OCI-LY7 (cell line): ENCODE results near the gene OTUB1. TPM values are rescaled to one million over a fixed set of nuclear protein-coding genes. Genes with fewer than 3 reads are reported as not detected.

ENCODE experiments used
- BruUV-seq: library from RNA; stranded (reverse); fragments of 400-500 nt; replicated peaks from 2 replicates; lab custom pipeline; 2021; lab: Mats Ljungman, UMichigan
- CTCF ChIA-PET: fragments of 300-600 bp; sonication (Branson Sonifier 250); formaldehyde crosslinking; loops from one replicate; lab custom pipeline; 2022; ENCODE audit warnings: antibody characterized with exemption; ENCODE audit not compliant: unreplicated experiment; lab: Charles Lee
- POLR2A ChIA-PET: fragments of 300-600 bp; sonication (Branson Sonifier 250); formaldehyde crosslinking; loops from one replicate; lab custom pipeline; 2022; ENCODE audit warnings: antibody characterized with exemption; lab: Charles Lee
- DNase-seq: peaks from one replicate; pipeline ENCODE4 v3.0.0-alpha.2; 2015; ENCODE audit warnings: low spot score
- H2AFZ ChIP-seq: fragments of 200-600 bp; sonication (generic), shearing (Covaris generic); 2 replicates; pipeline ENCODE4 v1.6.1; 2014; ENCODE audit warnings: mild to moderate bottlenecking, antibody characterized with exemption, low read length, moderate library complexity
- H3K27ac ChIP-seq: fragments of 200-600 bp; sonication (generic); 2 replicates; pipeline ENCODE4 v1.5.1; 2014; ENCODE audit warnings: mixed run types, low read depth, mild to moderate bottlenecking, moderate library complexity, low read length, inconsistent platforms; ENCODE audit not compliant: poor library complexity, severe bottlenecking
- H3K36me3 ChIP-seq: fragments of 200-600 bp; sonication (generic); 2 replicates; pipeline ENCODE4 v1.6.1; 2014; ENCODE audit warnings: mild to moderate bottlenecking, antibody characterized with exemption, low read length, moderate library complexity, mixed read lengths; ENCODE audit not compliant: insufficient read depth
- H3K4me1 ChIP-seq: fragments of 200-600 bp; sonication (generic); 2 replicates; pipeline ENCODE4 v1.5.1; 2014; ENCODE audit warnings: mild to moderate bottlenecking, low read length; ENCODE audit not compliant: insufficient read depth, poor library complexity, severe bottlenecking
- H3K4me2 ChIP-seq: fragments of 200-600 bp; sonication (generic); 2 replicates; pipeline ENCODE4 v1.6.1; 2014; ENCODE audit warnings: mild to moderate bottlenecking, low read length
- H3K4me3 ChIP-seq: fragments of 200-600 bp; sonication (generic); 2 replicates; pipeline ENCODE4 v1.5.1; 2014; ENCODE audit warnings: mild to moderate bottlenecking, low read depth, low read length; ENCODE audit not compliant: poor library complexity, severe bottlenecking
- H3K79me2 ChIP-seq: fragments of 200-600 bp; sonication (generic); 2 replicates; pipeline ENCODE4 v1.6.1; 2016; ENCODE audit warnings: low read depth, mild to moderate bottlenecking, low read length, moderate library complexity, mixed read lengths; ENCODE audit not compliant: insufficient read depth
- H3K9me2 ChIP-seq: fragments of 200-600 bp; sonication (generic); 2 replicates; pipeline ENCODE4 v1.6.1; 2016; ENCODE audit warnings: mild to moderate bottlenecking, low read length, mixed read lengths; ENCODE audit not compliant: insufficient read depth
- H3K9me3 ChIP-seq: fragments of 200-600 bp; sonication (generic); 2 replicates; pipeline ENCODE4 v1.6.1; 2014; ENCODE audit warnings: mild to moderate bottlenecking, mixed run types, low read length, mixed read lengths
- H4K20me1 ChIP-seq: fragments of 200-600 bp; sonication (generic); 2 replicates; pipeline ENCODE4 v1.6.1; 2014; ENCODE audit warnings: mild to moderate bottlenecking, antibody characterized with exemption, low read length, moderate library complexity, mixed read lengths; ENCODE audit not compliant: insufficient read depth
- EZH2phosphoT487 ChIP-seq: fragments of 200-600 bp; sonication (generic); IDR thresholded peaks from 2 replicates; pipeline ENCODE4 v1.6.1; 2018; ENCODE audit warnings: low read depth, borderline replicate concordance, mild to moderate bottlenecking, mixed run types, antibody characterized with exemption, low read length, moderate library complexity, mixed read lengths
- intact Hi-C: fragments of 100-400 bp; cut with micrococcal nuclease; formaldehyde crosslinking; loops from one replicate; pipeline ENCODE4 v1.10.0; 2022; ENCODE audit not compliant: unreplicated experiment
- total RNA-seq, 2 experiments: library from RNA; depleted of rRNA in 1 of 2; stranded (reverse); fragments of >200 nt in 1 of 2; shearing (Covaris generic) in 1 of 2; gene quantifications; 2 replicates each; pipeline ENCODE4 v1.2.3, GENCODE V29; 2014 to 2022
- TF ChIP-seq, protein P1 (sequence below): fragments of 200-600 bp; sonication (generic); conservative IDR thresholded peaks from 2 replicates; pipeline ENCODE4 v1.5.1; 2014; ENCODE audit warnings: mild to moderate bottlenecking, antibody characterized with exemption, low read length, moderate library complexity, mixed read lengths

Gene OTUB1
- total RNA-seq, 2 experiments from 2014 or later: 72.4 to 88.1 TPM

DNA sequence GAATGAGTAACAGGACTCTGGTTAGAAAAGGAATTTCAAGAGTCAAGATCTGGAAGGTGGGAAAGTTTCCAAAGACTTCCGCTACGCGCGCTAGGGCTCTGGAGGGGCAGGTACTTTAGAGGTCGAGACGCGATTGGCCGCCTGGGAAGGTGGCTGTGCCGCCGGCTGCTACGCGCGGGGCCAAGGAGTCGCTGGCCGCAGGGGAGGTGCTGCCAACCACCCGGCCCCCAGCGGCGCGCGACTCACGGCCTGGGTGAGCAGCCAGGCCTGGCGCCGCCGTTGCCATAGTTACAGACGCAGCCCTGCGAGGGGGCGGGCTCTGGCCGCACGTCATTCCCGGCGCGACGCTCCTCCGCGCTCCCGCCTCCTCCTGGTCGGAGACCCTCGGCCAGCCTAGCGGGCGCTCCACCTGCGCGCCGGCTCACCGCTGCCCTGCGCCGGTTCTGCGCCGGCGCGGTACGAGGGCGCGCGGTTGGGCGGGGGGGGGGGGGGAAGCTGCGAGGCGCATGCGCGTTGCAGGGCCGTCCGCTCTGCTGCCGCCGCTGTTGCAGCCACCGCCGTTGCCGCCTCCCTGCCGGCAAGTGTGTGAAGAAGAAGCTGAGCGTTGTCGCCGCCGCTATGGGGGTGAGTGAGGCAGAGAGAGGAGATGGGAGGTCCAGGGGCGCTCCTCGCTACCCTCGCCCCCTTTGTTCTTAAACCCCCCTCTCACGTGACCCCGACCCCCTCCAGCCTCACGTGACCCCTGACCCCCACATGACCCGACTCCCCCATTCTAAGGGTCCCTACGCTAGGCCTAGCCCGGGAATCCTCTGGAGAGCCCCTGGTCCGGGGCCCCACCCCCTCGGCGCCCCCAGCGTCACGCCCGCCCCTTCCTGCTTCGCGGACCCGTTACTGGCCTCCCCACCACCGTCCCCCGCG lies 47.5 kb upstream of the OTUB1 start, which contains the start of gene NAA40:
TSS of gene NAA40 (plus strand) at position 524 of the 918 bp plus-strand sequence. CDS start at position 619, 95 bp downstream.
- H3K36me3 ChIP-seq: peaks cover 17% of the 10 kb centered on the region
- H3K4me1 ChIP-seq: peaks cover 24% of the 10 kb centered on the region
- peak within 1 kb of the TSS; percentile 95 for H2AFZ ChIP-seq
- POLR2A ChIA-PET: interaction anchor here (0.6 to 1.0 kb wide), 2 partner anchors 100 to 134 kb away, joined by 4 read pairs; no protein-coding TSS in a partner anchor
- intact Hi-C loops: loop anchor here (2.0 to 5.0 kb wide), 4 partner anchors 22 to 266 kb away; partner anchors contain the start of genes ATL3, MARK2, RCOR2 and ZFTA
- TF ChIP-seq, protein P1, sequence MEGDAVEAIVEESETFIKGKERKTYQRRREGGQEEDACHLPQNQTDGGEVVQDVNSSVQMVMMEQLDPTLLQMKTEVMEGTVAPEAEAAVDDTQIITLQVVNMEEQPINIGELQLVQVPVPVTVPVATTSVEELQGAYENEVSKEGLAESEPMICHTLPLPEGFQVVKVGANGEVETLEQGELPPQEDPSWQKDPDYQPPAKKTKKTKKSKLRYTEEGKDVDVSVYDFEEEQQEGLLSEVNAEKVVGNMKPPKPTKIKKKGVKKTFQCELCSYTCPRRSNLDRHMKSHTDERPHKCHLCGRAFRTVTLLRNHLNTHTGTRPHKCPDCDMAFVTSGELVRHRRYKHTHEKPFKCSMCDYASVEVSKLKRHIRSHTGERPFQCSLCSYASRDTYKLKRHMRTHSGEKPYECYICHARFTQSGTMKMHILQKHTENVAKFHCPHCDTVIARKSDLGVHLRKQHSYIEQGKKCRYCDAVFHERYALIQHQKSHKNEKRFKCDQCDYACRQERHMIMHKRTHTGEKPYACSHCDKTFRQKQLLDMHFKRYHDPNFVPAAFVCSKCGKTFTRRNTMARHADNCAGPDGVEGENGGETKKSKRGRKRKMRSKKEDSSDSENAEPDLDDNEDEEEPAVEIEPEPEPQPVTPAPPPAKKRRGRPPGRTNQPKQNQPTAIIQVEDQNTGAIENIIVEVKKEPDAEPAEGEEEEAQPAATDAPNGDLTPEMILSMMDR: no peak
- no peak for TF ChIP-seq EZH2phosphoT487
- H3K4me2 ChIP-seq: peak within 1 kb of the TSS; percentile 99
- peak; percentile 99 for DNase-seq
- peak within 1 kb of the TSS; percentile 84 for H3K27ac ChIP-seq
- no peaks in the 10 kb centered on the region for H3K9me2 ChIP-seq
- no TSS peak for BruUV-seq
- H3K79me2 ChIP-seq: peaks cover 19% of the 10 kb centered on the region
- H3K9me3 ChIP-seq: no peaks in the 10 kb centered on the region
- 0 out of 2 replicates have a peak, but pooled peaks cover 5% of the 10 kb centered on the region for H4K20me1 ChIP-seq
- H3K4me3 ChIP-seq: peak within 1 kb of the TSS; percentile 98
- CTCF ChIA-PET: interaction anchor here (0.6 kb wide), 2 partner anchors 64 to 85 kb away, joined by 3 to 5 read pairs; no protein-coding TSS in a partner anchor

DNA sequence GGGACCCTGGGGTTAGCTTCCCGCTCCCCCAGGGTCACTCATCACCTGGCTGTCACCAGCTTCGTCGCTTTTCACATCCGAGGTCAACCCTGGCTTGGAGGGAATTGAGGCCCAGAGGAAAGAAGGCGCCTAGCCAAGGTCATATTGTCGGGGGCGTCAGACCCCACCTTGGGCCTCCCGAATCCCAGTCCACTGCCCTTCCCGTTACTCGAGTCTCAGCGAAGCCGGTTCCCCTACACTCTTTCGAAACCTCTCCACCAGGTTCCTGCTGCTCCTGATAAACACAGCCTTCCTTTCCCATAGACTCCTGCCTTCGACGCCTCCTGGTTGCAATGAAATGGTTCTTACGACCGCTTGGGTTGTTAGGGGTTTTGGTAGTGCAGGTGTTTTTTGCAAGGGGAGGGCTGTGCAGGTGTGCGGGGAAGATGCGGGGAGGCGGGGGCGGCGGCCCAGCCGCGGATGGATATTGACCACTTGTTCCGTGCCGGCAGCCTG lies 46.8 kb upstream of the OTUB1 start:
- H3K4me2 ChIP-seq: peak overlapping the region; percentile 99
- POLR2A ChIA-PET: interaction anchor here (0.6 kb wide), 1 partner anchor 135 kb away, joined by 4 read pairs; no protein-coding TSS in a partner anchor
- H2AFZ ChIP-seq: peak overlapping the region; percentile 71
- peak; percentile 26 for DNase-seq
- intact Hi-C loops: loop anchor here (2.0 to 5.0 kb wide), 4 partner anchors 23 to 267 kb away; partner anchors contain the start of genes ATL3, MARK2, RCOR2 and ZFTA
- H3K79me2 ChIP-seq: peaks cover 19% of the 10 kb centered on the region
- H3K4me3 ChIP-seq: peak overlapping the region; percentile 98
- 0 out of 2 replicates have a peak, but pooled peaks cover 5% of the 10 kb centered on the region for H4K20me1 ChIP-seq
- no TSS peak for BruUV-seq
- H3K4me1 ChIP-seq: peaks cover 24% of the 10 kb centered on the region
- H3K36me3 ChIP-seq: peaks cover 17% of the 10 kb centered on the region
- H3K9me2 ChIP-seq: no peaks in the 10 kb centered on the region
- TF ChIP-seq, protein P1: no peak
- no peak for TF ChIP-seq EZH2phosphoT487
- CTCF ChIA-PET: interaction anchor here (0.6 kb wide), 2 partner anchors 64 to 84 kb away, joined by 3 to 5 read pairs; no protein-coding TSS in a partner anchor
- H3K27ac ChIP-seq: peak overlapping the region; percentile 67
- H3K9me3 ChIP-seq: no peaks in the 10 kb centered on the region
